GM18511 (cell line): Measurements from ENCODE around the gene IQGAP3.

Experiments used
- ATAC-seq: cut with Tn5 transposase; IDR thresholded peaks from one replicate; pipeline ENCODE4 v1.9.1; 2021; ENCODE audit warnings: mild to moderate bottlenecking, moderate library complexity; ENCODE audit not compliant: unreplicated experiment

The IQGAP3 gene

DNA sequence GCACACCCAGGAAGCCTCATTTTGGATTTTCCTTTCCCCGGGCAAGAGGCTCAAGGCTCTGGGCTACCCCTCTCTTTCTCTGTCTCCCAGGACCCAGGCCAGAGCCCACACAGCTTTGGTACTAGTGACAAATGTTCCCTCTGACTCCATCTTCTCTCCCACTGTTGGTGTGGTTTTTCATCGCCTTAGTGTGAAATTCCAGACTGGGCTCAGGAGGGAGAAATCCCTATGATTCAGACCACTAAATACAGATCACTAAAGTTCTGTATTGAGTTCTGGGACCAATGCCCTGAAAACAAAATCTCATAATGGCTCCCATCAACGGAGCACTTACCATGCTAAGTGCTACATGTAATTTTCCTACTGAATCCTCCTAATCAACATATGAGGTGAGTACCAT lies 26.1 kb downstream of the IQGAP3 start:
- no peak for ATAC-seq

DNA sequence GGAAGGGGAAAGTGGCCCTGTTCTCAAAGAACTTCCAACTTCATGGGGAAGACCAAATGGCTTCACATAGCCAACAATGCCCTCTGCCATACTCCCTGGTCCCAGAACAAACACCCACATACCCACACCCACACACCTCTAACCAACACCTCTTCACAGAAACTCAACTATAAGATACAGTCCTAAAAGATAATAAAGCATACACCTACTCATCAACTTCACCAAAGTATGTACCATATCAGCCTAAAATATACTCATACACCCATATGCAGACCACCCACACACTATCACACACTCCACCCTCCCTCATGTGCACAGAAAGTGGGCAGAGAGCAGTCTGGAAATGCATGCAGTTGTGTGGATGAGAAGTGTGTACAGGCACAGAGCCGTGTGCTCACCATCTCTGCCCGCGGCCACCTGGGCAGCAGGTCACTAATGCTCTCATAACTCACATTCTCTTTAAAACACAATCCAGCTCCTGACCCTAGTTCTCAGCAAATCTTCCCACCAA lies 27.7 kb downstream of the IQGAP3 start:
- ATAC-seq, result no peak

DNA sequence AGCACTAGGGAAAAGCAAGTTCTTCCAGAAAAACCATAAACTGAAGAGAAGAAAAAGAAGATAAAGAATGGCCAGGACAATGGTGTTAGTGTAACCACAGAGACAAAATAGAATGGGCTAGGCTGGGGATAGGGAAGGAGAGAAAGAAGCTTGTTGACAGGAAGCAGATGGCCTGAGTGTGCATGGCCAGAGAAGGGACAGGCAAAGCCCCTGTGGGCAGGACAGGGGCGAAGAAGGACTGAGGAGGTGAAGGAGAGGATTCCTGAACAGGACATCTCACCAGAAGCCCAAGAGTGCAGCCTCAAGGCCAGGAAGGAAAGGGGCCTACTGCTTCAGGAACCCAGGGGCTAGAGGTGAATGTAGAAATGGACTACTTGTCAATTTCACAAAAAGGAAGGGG lies 29.3 kb downstream of the IQGAP3 start:
- no peak for ATAC-seq

DNA sequence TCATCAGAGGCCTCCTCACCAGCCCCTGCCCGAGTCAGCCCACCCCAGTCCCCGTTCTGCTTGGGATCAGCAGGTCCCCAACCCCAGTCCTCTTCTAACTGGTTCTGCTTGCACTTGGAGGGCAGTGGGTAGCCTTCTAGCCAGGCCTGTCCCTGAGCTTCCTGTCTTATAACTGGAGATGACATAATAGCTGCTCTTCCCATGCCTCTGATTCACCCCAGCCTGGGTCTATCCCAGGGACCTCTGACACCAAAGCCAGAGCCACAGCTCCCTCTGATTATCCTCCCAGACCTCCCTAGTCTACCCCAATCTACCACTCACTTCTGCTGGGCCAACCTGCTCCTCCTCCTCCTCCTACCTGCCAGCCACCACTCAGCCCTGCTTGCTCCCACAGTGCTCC lies 31.4 kb downstream of the IQGAP3 start:
- ATAC-seq, result no peak

DNA sequence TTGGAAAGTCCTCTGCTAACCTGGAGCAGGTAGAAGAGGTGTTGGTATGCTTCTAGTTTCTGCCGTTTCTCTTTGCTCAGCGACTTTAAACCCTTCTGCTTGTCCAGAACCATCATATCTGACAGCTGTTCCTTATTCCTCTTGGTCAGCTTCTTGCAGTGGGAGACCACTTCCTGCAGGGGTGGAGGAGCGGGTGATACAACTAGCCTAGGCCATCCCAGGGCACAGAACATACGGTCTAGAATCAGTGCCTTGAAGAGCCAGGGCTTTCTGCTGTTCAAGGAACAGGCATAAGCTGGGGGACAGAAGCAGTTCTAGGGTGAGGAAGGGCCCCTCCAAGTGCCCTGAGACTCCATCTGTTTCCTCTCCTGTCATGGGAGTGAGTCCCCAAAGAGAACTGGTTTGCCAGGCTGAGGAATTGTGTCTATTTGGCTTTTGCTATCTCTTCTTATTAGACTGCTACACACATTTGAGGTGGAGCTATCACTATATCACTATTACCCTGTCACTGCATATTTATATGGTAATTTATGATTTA lies 32.5 kb downstream of the IQGAP3 start:
- no peak for ATAC-seq

DNA sequence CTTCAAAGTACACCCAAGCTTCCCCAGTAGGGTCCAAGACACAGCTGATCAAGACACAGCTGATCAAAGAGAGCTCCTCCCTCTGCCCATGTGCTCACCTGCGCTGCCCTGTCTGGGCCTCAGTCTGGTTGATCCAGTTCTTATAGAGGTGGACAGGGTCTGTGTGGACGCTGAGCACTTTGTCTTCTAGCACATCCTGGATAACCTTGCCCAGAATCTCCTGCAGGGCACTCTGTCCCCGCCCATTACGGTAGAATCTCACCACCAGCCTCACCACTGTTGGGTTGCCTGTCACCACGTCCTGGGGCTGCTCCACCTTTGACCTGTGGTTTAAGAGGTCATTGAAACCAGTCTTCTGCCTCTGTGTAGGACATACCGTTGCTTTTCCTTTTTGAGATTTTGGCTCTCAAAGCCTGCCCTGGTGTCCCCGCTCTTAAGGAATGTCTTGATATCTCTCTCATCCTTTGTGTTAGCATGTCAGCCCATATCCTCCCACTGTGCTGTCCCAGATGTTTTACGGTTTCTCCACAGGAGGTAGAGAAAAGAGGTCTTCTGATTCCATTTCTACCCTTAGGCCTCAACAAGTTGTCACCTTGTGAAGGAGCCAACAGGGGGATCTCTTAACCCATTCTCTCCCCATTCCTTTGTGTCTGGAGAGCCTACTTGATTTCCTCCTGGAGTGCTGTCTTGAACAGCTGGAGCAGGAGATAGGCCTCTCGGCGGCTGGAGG lies 33.5 kb downstream of the IQGAP3 start:
- no peak for ATAC-seq

DNA sequence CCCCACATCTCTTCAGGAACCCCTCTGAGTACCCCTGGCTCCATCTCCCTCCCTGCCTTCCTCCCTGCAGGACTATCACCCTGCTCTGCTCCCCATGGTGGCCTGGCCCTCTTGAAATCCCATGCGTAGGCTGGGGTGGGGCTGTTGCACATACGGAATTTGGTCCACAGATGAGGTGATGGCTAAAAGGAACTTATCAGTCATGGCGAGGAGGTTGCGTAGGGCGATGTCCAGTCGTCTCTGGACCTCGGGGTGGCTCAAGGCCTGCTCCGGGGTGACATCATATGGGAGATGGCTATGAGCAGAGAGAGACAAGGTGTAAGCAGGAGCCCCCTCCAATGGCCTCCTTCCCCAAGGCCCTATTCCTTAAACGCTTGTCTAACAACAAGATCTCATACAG lies 35.3 kb downstream of the IQGAP3 start:
- ATAC-seq, result no peak

DNA sequence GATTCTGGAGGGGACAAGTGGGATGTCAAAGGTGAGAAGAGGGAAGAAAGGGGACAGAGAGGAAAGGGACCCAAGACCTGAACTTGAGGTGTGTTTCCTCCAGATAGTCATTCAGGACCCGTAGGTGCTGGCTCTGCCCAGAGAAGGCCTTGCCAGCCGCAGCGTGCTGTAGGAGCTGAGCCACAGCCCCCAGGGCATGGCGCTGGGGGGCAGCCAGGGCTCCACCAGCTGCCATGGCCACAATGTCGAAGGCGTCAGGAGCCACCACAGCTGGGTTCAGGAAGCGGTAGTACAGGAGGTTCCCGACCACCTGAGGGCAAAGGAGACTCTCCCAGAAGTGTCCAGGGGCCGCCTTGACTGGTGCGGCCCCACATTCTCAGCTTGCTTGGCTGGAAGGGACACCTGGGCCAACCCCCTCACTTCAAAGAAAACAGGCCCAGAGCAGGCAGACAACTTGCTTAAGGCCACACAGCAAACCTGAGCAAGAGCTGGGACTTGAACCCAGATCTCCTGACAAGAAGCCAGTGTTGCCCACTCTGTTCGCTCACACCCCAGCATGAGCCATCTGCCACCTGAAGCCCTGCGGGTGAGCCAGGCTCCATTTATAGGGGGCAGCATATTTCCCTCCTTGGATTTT lies 37.8 kb downstream of the IQGAP3 start:
- no peak for ATAC-seq

DNA sequence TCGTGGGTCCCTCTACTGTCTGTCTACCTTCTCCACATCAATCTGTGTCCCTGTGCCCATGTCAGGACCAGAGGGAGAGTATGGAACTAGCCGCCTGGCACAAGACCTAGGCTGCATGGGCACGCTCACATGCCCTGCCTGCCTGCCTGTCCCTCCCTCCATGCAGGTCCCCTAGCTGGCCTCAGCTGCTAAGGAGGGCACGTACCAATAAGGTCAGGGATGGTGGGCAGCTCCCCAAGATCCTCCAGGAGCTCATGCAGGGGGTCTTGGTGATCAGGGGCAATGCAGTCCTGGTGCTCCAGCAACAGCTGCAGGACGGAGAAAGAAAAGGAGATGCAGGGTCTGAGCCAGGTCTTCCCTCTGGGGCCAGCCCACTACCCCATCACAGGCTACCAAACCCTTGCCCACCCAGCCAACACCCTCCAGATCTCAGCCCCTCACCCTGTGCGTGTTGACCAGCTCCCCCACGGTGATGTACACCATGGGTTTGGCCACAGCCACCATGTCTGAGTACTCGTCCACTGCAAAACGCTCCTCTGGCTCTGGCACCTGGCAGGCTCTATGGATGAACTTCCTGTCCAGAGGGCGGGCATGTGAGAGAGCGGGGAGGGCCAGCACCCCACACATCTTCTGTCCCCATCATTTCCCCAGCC lies 38.7 kb downstream of the IQGAP3 start:
- ATAC-seq, result no peak

DNA sequence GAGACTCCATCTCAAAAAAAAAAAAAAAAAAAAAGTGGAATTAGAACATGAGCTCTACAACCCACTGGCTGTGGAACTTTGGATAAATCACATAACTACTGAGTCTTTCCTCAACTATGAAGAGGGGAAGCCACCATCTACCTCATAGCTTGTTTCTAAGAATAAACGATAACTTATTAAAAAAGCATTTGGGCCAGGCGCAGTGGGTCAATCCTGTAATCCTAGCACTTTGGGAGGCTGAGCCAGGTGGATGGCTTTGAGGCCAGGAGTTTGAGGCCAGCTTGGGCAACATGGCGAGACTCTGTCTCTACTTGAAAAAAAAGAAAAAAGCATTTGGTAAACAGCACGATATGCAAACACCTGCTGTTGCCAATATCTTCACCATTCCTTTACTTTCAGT lies 40.0 kb downstream of the IQGAP3 start:
- no peak for ATAC-seq

DNA sequence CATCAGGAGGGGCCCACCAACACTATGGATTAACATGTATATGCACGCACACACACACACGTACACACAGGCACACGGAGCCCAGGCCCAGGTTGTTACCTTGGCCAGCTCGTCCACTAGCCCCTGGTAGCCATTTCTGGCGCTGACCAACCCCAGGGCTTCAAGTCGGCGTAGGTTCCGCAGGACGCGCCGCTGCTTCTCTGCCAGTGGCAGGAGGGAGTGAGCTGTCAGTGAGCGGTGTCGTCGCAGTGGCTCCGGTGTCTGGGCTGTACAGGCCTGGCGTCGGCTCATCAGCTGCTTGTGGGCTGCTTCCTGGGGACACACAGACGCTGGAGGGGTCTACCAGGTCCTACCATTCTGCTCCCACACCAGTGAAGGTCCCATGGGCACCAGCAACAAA lies 42.4 kb downstream of the IQGAP3 start:
- ATAC-seq, result no peak

DNA sequence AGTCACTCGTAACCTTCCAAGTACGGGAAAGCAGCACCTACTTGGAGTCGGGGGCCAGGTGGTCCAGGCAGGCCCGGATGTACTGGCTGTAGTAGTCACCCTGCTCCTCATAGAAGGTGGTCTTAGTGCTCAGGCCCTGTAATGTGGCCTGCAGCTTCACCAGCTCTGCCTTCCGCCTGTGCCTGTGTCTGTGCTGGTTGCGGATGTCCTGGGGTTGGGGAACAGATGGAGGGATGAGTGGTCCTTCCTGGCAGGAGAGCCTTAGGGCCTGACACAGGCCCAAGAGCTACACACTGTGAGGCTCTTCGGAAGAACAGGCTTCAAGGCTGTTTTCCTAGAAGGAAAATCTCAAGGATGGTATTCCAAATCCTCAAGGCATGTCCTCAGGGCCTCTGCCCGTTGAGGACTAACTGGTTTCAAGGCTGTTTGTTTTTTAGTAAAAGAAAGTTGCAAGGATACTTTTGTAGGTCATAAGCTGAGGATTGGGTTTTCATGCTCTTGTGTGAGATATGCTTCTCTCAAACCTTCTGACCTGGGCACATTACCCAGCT lies 43.4 kb downstream of the IQGAP3 start:
- ATAC-seq, result no peak

DNA sequence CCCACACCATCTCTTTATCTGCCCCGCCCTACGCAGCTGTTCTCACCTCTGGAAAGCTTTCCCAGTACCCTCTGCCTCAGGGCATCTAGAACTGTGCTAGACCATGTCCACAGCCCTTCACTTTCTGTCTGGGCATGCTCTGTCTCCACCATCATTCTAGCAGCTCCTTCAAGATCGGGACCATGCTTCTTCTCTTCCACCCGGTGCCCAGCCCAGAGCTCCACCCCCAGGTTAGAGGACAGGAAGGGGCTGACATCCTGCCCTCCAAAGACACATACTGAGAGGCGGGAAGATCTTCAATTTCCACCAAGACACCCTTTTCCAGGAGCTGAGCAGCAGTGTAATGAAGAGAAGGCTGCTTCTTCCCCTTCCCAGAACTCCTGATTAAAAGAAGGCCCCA lies 44.1 kb downstream of the IQGAP3 start:
- no peak for ATAC-seq

DNA sequence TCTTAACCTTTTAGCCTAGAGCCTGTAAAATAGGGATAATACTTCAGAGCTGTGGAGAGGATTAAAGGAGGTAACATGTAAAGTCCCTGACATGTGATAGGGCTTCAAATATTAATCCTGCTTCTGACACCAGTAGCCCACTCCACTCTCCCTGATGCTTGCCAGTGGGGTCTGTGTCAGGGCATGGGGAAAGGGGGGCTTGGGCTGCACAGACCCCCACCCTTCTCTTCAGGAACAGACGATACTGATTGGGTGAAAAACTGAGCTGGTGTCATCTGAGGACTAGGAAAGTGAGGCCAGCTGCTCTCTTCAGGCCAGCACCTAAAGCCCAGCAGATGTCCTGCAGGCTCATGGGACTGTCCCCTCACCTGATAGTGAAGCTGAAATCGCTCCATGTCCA lies 44.8 kb downstream of the IQGAP3 start:
- ATAC-seq, result no peak

DNA sequence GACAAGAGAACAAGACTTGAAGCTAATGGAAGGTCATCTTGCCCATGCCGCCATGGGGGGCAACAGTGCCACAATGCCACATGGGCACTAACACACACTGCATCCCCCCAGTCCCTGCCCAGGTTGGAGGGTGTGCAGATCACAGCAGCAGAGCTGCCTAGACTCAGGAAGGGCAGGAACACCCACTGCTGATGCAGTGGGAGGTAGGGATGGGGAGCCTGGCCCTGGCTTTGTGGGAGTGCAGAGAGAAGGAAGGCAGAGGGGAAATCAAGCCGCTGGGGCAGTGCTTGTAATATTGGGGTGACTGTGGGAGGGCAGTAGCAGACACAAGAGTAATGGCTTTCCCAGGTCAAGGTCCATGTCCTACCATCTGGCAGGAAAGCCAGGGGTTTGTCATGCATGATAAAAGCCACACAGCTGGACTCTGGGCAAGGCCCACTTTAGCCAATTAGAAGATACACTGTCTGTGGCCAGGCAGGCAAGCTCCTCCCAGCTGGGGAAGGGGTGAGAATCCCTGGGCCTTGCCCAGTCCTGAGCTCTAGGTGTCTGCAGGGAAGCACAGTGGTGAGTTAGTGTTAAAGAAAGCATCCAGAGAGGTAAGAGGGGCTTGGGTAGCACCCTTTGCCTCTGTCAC lies 46.4 kb downstream of the IQGAP3 start:
- ATAC-seq, result no peak

DNA sequence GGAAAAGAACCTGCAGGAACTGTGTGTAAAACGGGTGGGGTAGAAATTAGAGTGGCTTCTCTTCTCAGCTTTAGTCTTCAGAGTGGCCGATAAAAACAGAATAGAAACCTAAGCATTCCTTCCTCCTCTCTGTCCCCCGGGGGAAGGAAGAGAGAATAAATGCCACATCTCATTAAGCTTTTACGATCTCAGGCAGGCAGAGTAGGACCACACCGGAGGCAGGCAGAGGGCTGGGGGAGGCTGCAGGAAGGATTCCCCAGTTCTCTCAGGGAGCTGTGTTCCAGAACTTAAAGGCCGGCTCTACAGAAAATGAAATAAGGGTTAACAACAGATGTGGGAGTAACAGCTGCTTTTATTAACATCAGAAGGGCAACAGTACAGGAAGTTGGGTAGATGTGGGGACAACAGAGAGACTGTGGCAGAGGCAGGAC lies 47.3 kb downstream of the IQGAP3 start:
- ATAC-seq, result no peak

DNA sequence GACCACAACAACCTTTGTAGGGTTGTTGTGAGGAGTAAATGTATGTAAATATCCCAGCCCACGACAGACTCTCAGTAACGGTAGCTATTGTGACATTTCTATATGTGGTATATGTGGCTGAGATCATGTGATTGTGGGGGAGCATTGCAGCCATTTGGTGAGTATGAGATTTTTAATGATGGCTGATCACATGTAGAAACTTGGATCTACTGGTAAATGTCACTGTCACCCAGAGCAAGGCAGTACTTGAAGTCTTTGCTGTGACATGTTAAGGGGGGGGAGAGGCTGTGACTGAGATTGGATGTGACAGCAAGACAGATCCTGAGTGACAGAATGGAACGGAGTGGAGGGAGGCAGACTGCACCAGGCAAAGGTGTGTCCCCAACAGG lies 47.9 kb downstream of the IQGAP3 start:
- no peak for ATAC-seq

DNA sequence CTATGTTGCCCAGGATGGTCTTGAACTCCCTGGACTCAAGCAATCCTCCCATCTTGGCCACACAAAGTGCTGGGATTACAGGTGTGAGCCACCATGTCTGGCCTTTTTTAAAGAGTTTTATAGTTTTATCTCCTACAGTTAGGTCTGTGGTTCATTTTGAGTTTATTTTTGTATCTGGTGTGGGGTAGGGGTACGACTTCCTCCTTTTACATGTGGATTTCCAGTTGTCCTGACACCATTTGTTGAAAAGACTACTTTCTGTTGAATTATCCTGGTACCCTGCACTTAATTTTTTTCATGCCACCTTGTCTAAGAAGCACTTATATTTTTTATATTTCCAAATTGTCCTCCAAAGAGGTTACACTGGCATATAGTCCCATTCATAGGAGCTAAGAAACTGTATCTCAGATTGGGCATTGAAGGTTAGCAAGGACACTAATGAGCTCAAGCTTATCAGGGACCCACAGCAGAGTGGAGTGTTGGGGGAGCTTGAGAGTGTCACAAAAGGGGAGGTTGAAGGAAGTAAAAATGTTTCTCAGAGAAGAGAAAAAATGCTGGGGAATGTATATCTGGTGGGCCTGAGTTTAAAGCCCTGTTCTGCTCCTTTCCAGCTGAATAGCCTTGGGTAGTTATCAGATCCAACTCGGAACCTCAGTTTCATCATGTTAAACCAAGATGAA lies 48.4 kb downstream of the IQGAP3 start:
- ATAC-seq, result no peak

DNA sequence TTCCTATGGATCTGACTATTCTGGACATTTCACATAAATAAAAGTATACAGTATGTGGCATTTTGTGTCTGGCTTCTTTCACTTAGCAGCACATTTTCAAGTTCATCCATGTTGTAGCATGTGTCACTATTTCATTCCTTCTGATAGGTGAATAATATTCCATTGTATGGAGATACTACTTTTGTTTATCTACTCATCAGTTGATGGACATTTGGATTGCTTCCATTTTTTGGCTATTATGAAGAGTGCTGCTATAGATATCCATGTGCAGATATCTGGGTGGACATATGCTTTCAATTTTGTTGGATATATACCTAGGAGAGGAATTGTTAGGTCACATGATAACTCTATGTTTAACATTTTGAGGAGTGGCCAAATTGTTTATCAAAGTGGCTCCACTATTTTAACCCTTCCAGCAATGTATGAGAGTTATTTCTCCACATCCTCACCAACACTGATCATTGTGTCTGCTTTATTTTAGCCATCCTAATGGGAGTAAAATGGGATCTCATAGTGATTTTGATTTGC lies 49.9 kb downstream of the IQGAP3 start:
- ATAC-seq, result no peak

DNA sequence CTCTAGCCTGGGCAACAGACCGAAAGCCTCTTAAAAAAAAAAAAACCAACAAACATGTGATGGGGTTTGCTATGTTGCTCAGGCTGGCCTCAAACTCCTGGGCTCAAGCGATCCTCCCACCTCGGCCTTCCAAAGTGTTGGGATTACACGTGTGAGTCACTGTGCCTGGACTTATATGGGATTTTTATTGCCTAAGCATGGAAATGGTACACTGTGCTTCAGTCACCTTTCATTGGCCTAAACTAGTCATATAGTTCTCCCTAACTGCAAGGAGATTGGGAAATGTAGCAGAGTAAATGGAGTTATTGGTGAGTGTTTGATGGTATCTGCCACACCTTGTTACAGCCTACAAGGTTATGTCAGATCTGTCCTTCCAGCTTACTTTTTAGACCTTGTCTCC lies 54.6 kb downstream of the IQGAP3 start:
- no peak for ATAC-seq
